RWPE1 (cell line): ENCODE data around the gene CEBPA.

Experiments used
- CTCF ChIA-PET: fragments of 350-600 bp; sonication (Branson Sonifier 250); formaldehyde crosslinking; extraction: SDS; loops from one replicate; lab custom pipeline; 2021; lab: Yijun Ruan, JAX
- POLR2A ChIA-PET: fragments of 400-600 bp; formaldehyde crosslinking; extraction: SDS; loops from one replicate; lab custom pipeline; 2020; ENCODE audit warnings: antibody characterized with exemption; ENCODE audit not compliant: low non-redundant PET; lab: Yijun Ruan, JAX
- DNase-seq: peaks from one replicate; pipeline ENCODE4 v3.0.0; 2012; ENCODE audit warnings: low spot score
- H3K27ac ChIP-seq: fragments of 450-650 bp; 2 replicates; pipeline ENCODE4 v1.5.1; 2017
- CTCF ChIP-seq: fragments of 450-650 bp; conservative IDR thresholded peaks from 2 replicates; pipeline ENCODE4 v1.5.1; 2017; ENCODE audit warnings: low read depth, mild to moderate bottlenecking

The CEBPA gene

GRCh38 chr19:33339016-33339984, 37.0 kb upstream of the CEBPA start:
- no peak for TF ChIP-seq CTCF
- DNase-seq: peak; percentile 74
- CTCF ChIA-PET: interaction anchor here (0.6 kb wide), 2 partner anchors 27 to 67 kb away, joined by 3 to 4 read pairs; no protein-coding TSS in a partner anchor
- POLR2A ChIA-PET: no interaction called here
- peak overlapping the region; percentile 67 for H3K27ac ChIP-seq

DNA sequence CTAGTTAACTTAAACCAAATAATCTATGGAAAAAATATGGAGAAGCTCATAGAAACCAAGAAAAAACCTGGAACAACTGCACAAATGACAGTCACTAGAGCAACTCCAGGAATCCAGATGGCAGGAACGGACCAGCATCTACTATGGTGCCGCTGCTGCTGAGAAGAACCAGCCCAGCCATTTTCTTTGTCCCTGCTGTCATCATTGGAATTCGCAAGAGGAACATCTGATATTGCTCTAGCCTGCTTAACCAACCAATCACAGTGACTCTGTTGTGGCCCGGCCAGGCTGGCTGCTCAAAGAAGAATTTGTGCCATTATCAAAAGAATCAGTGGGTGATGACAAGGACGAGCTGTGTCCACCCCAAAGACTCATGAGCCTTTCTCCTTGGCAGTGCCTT, 33.1 kb upstream of the CEBPA start:
- ChIA-PET CTCF (no interaction called here), POLR2A (no interaction called here)
- no peak overlapping the region for H3K27ac ChIP-seq
- TF ChIP-seq CTCF: no peak
- DNase-seq: no peak

DNA sequence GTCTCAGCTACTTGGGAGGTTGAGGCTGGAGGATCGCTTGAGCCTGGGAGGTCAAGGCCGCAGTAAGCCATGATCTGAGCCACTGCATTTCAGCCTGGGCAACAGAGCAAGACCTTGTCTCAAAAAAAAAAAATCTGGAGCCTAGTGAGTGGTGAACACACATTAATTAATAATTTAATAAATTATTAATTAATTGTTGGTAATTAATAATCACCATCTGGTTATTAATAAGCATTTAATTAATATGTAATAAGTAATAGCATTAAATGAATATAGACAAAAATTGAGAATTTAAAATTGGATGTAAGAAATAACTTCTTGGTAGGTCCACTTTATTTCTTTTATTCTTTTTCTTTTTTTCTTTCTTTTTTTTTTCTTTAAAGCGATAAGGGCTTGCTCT, 31.9 kb upstream of the CEBPA start:
- no peak for DNase-seq
- no peak for TF ChIP-seq CTCF
- H3K27ac ChIP-seq: no peak overlapping the region
- CTCF ChIA-PET: interaction anchor here (1.1 kb wide), 1 partner anchor 73 kb away, joined by 3 read pairs; no protein-coding TSS in a partner anchor
- POLR2A ChIA-PET: no interaction called here

GRCh38 chr19:33333642-33334041, 31.3 kb upstream of the CEBPA start:
- no peak for TF ChIP-seq CTCF
- ChIA-PET POLR2A (no interaction called here), CTCF (interaction anchor here (1.1 kb wide), 1 partner anchor 73 kb away, joined by 3 read pairs; no protein-coding TSS in a partner anchor)
- H3K27ac ChIP-seq: no peak overlapping the region
- DNase-seq: no peak

DNA sequence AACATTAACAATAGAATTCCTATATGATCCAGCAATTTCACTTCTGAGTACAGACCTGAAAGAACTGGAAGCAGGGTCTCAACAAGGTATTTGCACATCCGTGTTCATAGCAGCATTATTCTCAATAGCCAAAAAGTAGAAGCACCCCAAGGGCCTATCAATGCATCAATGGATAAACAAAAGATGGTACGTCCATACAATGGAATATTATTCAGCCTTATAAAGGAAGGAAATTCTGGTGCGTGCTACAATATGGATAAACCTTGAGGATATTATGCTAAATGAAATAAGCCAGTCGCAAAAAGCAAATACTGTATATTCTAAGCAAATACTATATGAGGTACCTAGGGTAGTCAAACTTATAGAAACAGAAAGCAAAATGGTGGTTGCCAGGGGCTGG, 30.8 kb upstream of the CEBPA start:
- no peak overlapping the region for H3K27ac ChIP-seq
- CTCF ChIA-PET: no interaction called here
- TF ChIP-seq CTCF: no peak
- no peak for DNase-seq
- POLR2A ChIA-PET: no interaction called here

DNA sequence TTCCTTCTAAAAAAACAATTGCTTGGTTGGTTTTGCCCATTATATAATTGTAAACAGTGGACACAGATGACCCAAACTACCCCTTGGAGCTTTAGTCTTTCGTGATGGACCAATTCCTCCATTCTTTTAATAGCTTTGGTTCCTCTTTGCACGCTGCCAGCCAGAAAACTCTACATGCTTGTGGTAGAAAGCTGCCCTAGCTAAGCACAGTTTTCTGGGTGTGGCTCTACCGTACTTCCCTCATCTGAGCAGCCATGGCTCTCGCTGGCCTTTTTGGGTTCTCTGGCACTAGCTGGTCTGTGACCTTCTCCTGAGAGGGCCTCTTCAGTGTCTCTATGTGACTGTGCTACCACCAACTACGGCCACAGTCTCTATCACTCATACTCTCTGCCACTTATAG, 29.9 kb upstream of the CEBPA start:
- CTCF ChIA-PET: interaction anchor here (0.7 kb wide), 1 partner anchor 53 kb away, joined by 5 read pairs; no protein-coding TSS in a partner anchor
- POLR2A ChIA-PET: no interaction called here
- DNase-seq: no peak
- no peak for TF ChIP-seq CTCF
- H3K27ac ChIP-seq: no peak overlapping the region
